B cell (primary cell): Measurements from ENCODE around the gene STX2. TPM values are rescaled to one million over a fixed set of nuclear protein-coding genes. Genes with fewer than 3 reads are reported as not detected.
A peak's percentile ranks its signal among the peaks of the same experiment; 100 is the strongest.

Experiments used
- ATAC-seq: fragments of 200-7000 bp; cut with Tn5 transposase; one replicate; pipeline ENCODE4 v1.10.0; 2021; ENCODE audit warnings: low read depth, mild to moderate bottlenecking, moderate number of reproducible peaks, moderate library complexity
- CTCF ChIA-PET: fragments of 350-600 bp; sonication (Branson Sonifier 250); formaldehyde crosslinking; loops from one replicate; lab custom pipeline; 2021; ENCODE audit warnings: antibody characterized with exemption, inconsistent platforms; lab: Charles Lee
- POLR2A ChIA-PET: fragments of 350-600 bp; sonication (Branson Sonifier 250); formaldehyde crosslinking; loops from one replicate; lab custom pipeline; 2021; ENCODE audit warnings: antibody characterized with exemption; lab: Charles Lee
- DNase-seq: peaks from one replicate; pipeline ENCODE4 v3.0.0; 2013
- H2AFZ ChIP-seq: 2 replicates; pipeline ENCODE4 v1.6.1; 2012; ENCODE audit warnings: mild to moderate bottlenecking, low read depth, low read length; ENCODE audit not compliant: insufficient read depth, poor library complexity, severe bottlenecking
- H3K27ac ChIP-seq, 2 donors: 1 replicate in 1 of 2; 2 replicates in 1 of 2; pipeline ENCODE4 v1.5.1; 2012 to 2013; ENCODE audit warnings: low read length in 2 of 2, mild to moderate bottlenecking in 2 of 2, moderate library complexity in 1 of 2
- H3K27me3 ChIP-seq, 4 experiments: fragments of 200-600 bp in 1 of 4; sonication (generic) in 1 of 4; replicated peaks in 1 of 4; 1 replicate in 2 of 4; 2 replicates in 2 of 4; pipeline versions ENCODE4 v1.6.1 to v1.7.0; 2013 to 2016; ENCODE audit warnings: low read length in 3 of 4, mild to moderate bottlenecking in 2 of 4, mixed read lengths in 1 of 4, moderate library complexity in 1 of 4; ENCODE audit not compliant: insufficient read depth in 4 of 4, control insufficient read depth in 3 of 4; ENCODE audit errors: control extremely low read depth in 1 of 4
- H3K36me3 ChIP-seq, 2 experiments: replicated peaks in 1 of 2; 1 replicate in 1 of 2; 2 replicates in 1 of 2; pipeline versions ENCODE4 v1.6.1 to v1.7.1; 2013; ENCODE audit warnings: low read length in 1 of 2; ENCODE audit not compliant: insufficient read depth in 2 of 2, control insufficient read depth in 1 of 2; ENCODE audit errors: control extremely low read depth in 1 of 2, extremely low read depth in 1 of 2
- H3K4me1 ChIP-seq, 2 donors: fragments of 200-600 bp in 1 of 2; sonication (generic) in 1 of 2; 1 replicate in 1 of 2; 2 replicates in 1 of 2; pipeline versions ENCODE4 v1.5.1 to v1.6.1; 2013 to 2017; ENCODE audit warnings: low read length in 2 of 2; ENCODE audit not compliant: control insufficient read depth in 2 of 2, insufficient read depth in 2 of 2
- H3K4me2 ChIP-seq: replicated peaks from 2 replicates; pipeline ENCODE3; 2012; ENCODE audit warnings: mild to moderate bottlenecking, low read depth, low read length; ENCODE audit not compliant: poor library complexity, severe bottlenecking
- H3K4me3 ChIP-seq, 5 experiments: fragments of 200-600 bp in 1 of 5; sonication (generic) in 1 of 5; 1 replicate in 3 of 5; 2 replicates in 2 of 5; pipeline versions ENCODE4 v1.5.1 to v1.7.0; 2011 to 2016; ENCODE audit warnings: low read length in 4 of 5, mild to moderate bottlenecking in 4 of 5, low read depth in 2 of 5, control low read depth in 1 of 5, moderate library complexity in 1 of 5; ENCODE audit not compliant: insufficient read depth in 1 of 5; ENCODE audit errors: control extremely low read depth in 1 of 5, extremely low read depth in 1 of 5
- H3K79me2 ChIP-seq: fragments of 200-600 bp; sonication (generic); one replicate; pipeline ENCODE4 v1.6.0; 2016; ENCODE audit warnings: low read length; ENCODE audit not compliant: control insufficient read depth, insufficient read depth
- H3K9ac ChIP-seq: fragments of 200-600 bp; sonication (generic); 2 replicates; pipeline ENCODE4 v1.6.1; 2017; ENCODE audit warnings: mild to moderate bottlenecking, low read length, moderate library complexity
- H3K9me3 ChIP-seq, 3 donors: one replicate each; pipeline versions ENCODE4 v1.6.1 to v1.7.1; 2013; ENCODE audit warnings: low read length in 2 of 3; ENCODE audit not compliant: control insufficient read depth in 2 of 3, insufficient read depth in 1 of 3; ENCODE audit errors: control extremely low read depth in 1 of 3
- H4K20me1 ChIP-seq: 2 replicates; pipeline ENCODE4 v1.6.0; 2012; ENCODE audit warnings: mild to moderate bottlenecking, low read length; ENCODE audit not compliant: insufficient read depth, control insufficient read depth, poor library complexity, severe bottlenecking
- H3K27ac Mint-ChIP-seq: one replicate; pipeline ENCODE4 v1.8.0; 2021; ENCODE audit warnings: mixed read lengths
- H3K27me3 Mint-ChIP-seq: one replicate; pipeline ENCODE4 v1.8.0; 2021; ENCODE audit warnings: mixed read lengths
- H3K4me1 Mint-ChIP-seq: one replicate; pipeline ENCODE4 v1.8.0; 2021; ENCODE audit warnings: mixed read lengths
- H3K4me3 Mint-ChIP-seq: one replicate; pipeline ENCODE4 v1.8.0; 2021; ENCODE audit warnings: mixed read lengths
- H3K9me3 Mint-ChIP-seq: one replicate; pipeline ENCODE4 v1.8.0; 2022; ENCODE audit warnings: mixed read lengths; ENCODE audit not compliant: insufficient read depth
- EZH2 ChIP-seq: IDR thresholded peaks from 2 replicates; pipeline ENCODE4 v1.6.1; 2012; ENCODE audit warnings: borderline replicate concordance, low read depth, mild to moderate bottlenecking, moderate library complexity, low read length; ENCODE audit not compliant: insufficient read depth, poor library complexity, severe bottlenecking
- WGBS: methylation state at CpG from one replicate; pipeline ENCODE4 v1.1.5; 2013; ENCODE audit warnings: missing lambda C conversion rate; ENCODE audit not compliant: insufficient coverage; 5-methylcytosine and 5-hydroxymethylcytosine counted together
- intact Hi-C: fragments of 100-400 bp; cut with micrococcal nuclease; formaldehyde crosslinking; loops from one replicate; pipeline ENCODE4 v1.10.0; 2022
- polyA plus RNA-seq: library from polyadenylated mRNA; depleted of rRNA; stranded (reverse); fragments of >200 nt; gene quantifications from 2 replicates; pipeline ENCODE4 v1.2.3, GENCODE V29; 2012
- total RNA-seq, 2 donors: library from RNA; stranded (reverse); fragments of 120-200 nt in 1 of 2; gene quantifications; 1 replicate in 1 of 2; 2 replicates in 1 of 2; pipeline versions ENCODE4 v1.2.3 to v1.2.4, GENCODE V29; 2013 to 2022
- TF ChIP-seq, protein P1 (sequence below): fragments of 200-600 bp; IDR thresholded peaks from one replicate; pipeline ENCODE4 v1.8.0; 2022; ENCODE audit warnings: antibody characterized with exemption, mild to moderate bottlenecking

Gene STX2
- total and polyA plus RNA-seq, 2 donors (not counting 1 experiment from before 2014, with no cell fraction given): 12.7 to 19.8 TPM

DNA sequence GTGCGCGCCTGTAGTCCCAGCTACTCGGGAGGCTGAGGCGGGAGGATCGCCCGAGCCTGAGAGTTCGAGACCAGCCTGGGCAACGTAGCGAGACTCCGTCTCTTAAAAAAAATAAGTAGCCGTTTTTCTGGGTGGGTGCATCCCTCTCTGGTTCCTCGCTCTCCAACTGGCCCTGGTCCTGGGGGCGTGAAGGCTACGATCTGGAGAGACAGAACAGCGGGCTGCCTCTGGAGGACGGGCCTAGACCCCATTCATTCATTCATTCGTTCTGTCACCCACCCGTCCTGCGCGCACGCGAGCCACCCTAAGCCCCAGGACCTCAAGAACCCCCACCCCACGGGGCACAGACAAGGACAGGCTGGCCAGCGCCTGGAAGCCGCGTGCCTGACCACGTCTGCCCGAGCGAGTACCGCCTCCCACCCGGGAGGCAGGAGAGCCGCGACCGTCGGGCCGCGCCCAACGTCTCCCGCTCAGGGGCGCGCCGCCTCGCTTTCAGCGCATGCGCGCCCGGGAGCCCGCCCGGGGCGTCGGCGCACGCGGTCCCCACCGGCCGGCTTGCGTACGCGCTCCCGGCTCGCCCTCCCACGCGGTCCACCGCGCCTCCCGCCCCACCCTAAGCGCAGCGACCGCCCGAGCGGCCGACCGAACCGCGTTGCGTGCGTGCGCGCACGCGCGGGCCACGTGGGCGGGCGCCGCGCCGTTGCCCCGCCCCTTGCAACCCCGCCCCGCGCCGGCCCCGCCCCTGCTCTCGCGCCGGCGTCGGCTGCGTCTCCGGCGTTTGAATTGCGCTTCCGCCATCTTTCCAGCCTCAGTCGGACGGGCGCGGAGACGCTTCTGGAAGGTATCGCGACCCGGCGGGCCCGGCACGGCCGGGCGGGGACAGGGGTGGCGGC, 32.5 kb upstream of the STX2 start, which contains the start of gene RAN:
Gene RAN, plus strand, starts transcription at position 781 of the 893 bp plus-strand sequence. CDS start 528 bp downstream, outside the sequence.
- no peaks in the 10 kb centered on the region for H3K9me3 Mint-ChIP-seq
- H3K4me1 ChIP-seq: peaks cover 23 to 26% of the 10 kb centered on the region in 2 donors
- peak within 1 kb of the TSS; percentile 70 for H3K9ac ChIP-seq
- ChIA-PET CTCF (interaction anchor here (1.0 to 1.3 kb wide), 3 partner anchors 23 to 261 kb away, joined by 3 to 6 read pairs (median 3); partner anchors contain the start of gene STX2), POLR2A (no interaction called here)
- H3K79me2 ChIP-seq: peaks cover 30% of the 10 kb centered on the region
- peaks cover 7 to 29% of the 10 kb centered on the region in 2 experiments for H3K36me3 ChIP-seq
- H3K4me3 Mint-ChIP-seq: peak within 1 kb of the TSS; percentile 96
- H2AFZ ChIP-seq: peak within 1 kb of the TSS; percentile 89
- no peaks in the 10 kb centered on the region for H3K27me3 Mint-ChIP-seq
- peak within 1 kb of the TSS; percentile 70 to 81 (median 73) for H3K4me3 ChIP-seq
- H3K9me3 ChIP-seq: peaks cover 0 to 3% (median 0%) of the 10 kb centered on the region in 3 donors
- DNase-seq: peak; percentile 97
- peaks cover 24% of the 10 kb centered on the region for H4K20me1 ChIP-seq
- H3K27ac ChIP-seq: peak within 1 kb of the TSS; percentile 78 to 84
- intact Hi-C loops: loop anchor here (1.0 to 10.0 kb wide), 6 partner anchors 32 to 1213 kb away; partner anchors contain the start of genes PUS1 and STX2
- ATAC-seq: peak; percentile 77
- H3K4me2 ChIP-seq: peak within 1 kb of the TSS; percentile 91
- H3K27ac Mint-ChIP-seq: peak within 1 kb of the TSS; percentile 92
- no peaks in the 10 kb centered on the region for H3K27me3 ChIP-seq
- peaks cover 35% of the 10 kb centered on the region for H3K4me1 Mint-ChIP-seq
- whole genome bisulfite sequencing: 3% methylated on average over 118 of the region's 118 CpGs
- TF ChIP-seq EZH2: no peak
- TF ChIP-seq, protein P1, sequence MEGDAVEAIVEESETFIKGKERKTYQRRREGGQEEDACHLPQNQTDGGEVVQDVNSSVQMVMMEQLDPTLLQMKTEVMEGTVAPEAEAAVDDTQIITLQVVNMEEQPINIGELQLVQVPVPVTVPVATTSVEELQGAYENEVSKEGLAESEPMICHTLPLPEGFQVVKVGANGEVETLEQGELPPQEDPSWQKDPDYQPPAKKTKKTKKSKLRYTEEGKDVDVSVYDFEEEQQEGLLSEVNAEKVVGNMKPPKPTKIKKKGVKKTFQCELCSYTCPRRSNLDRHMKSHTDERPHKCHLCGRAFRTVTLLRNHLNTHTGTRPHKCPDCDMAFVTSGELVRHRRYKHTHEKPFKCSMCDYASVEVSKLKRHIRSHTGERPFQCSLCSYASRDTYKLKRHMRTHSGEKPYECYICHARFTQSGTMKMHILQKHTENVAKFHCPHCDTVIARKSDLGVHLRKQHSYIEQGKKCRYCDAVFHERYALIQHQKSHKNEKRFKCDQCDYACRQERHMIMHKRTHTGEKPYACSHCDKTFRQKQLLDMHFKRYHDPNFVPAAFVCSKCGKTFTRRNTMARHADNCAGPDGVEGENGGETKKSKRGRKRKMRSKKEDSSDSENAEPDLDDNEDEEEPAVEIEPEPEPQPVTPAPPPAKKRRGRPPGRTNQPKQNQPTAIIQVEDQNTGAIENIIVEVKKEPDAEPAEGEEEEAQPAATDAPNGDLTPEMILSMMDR: no peak
